Inflammatory macrophage (primary cell): ENCODE measurements around the gene EN2.
"Not testable (repeated sequence)": the region's sequence is repeated elsewhere in the genome, so short reads cannot be mapped to it uniquely, and the experiment has no call there.

Experiments used
- DNase-seq, 2 donors: peaks; one replicate each; pipeline ENCODE4 v3.0.0-alpha.2; 2020 to 2022

The EN2 gene

GRCh38 chr7:155426543-155427410 is 31.2 kb upstream of the EN2 start:
- no peak for DNase-seq

DNA sequence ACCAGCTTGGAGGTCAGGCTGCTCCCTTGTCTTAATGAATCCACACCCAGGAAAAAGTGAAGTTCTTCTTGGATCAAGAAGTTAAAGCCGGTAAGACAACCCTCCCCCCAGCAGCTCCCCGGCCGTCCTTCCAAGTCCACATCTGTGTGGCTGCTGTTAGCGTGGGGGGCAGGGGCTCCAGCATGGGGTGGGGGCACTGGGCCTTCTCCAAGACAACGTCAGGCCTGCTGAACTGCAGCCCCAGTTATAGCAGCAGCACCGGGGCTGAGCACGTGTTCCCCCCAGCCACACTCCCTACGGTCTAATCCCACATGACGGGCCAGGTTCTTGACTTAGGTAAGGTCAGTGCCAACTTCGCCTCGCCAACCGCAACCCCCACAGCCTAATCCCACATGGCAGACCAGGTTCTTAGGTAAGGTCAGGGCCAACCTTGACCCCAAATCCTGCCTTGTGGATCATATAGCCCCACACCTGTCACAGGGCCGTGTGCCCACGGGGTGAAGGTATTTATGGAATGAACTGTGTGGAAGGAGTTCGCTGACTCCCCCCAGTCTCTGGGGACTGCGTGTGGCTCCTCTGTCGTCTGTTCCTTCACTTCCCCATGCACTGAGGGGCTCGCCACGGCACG is 30.4 kb upstream of the EN2 start:
- no peak for DNase-seq

- DNase-seq: no peak
Observed at GRCh38 chr7:155428171-155428834, 29.6 kb upstream of the EN2 start.

GRCh38 chr7:155429651-155430050 is 28.3 kb upstream of the EN2 start:
- no peak for DNase-seq

DNA sequence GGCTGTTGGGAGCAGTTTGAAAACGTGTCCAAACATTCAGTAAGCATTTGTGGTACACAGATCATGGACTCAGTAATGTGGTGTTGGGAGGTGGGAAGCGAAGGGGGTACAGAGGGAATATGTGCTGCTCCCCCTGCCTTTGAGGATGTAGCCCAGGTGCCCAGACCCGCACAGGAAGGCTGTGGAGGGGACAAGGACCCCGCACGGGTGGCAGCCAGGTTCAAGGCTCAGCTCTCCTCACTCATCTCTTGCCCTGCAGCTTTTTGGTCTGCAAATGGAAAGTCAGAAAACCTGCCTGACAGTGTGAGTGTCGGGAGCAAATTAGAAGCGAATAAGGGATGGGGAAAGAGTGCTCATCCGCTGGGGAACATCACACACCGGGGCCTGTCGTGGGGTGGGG is 27.3 kb upstream of the EN2 start:
- DNase-seq: no peak

DNA sequence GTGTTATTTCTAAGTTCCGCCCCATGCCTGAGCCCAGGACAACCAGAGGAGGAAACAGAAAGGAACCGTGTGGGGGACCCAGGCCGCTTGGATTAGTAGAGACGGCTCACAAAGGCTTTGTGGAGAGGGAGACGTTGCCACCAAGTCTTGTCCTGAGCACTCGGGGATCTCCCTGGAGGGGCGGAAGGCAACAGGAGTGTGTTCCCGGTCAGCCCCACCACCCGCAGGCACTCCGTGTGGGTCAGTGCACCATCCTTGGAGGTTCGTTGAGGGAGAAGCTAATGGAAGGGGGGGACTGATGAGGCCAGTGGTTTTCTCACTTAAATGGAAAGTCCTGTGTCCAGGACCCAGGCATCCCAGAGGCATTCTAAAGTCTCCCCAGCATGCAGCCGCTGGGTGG is 26.7 kb upstream of the EN2 start:
- DNase-seq: no peak

GRCh38 chr7:155431711-155432110 is 26.2 kb upstream of the EN2 start:
- no peak for DNase-seq

DNA sequence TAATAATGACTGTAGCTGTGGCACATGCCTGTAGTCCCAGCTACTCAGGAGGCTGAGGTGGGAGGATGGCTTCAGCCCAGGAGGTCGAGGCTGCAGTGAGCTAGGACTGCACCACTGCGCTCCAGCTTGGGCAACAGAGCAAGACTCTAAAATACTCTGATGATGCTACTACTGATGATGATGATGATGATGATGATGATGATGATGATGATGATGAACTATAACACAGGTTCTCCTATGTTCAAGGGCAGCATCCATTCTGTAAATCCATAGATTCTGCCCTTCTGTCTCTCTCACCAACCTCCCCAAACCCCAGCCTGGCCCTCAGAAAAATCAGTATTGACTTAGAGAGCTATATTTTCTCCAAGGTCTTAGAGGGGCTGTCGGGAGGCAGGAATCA is 22.8 kb upstream of the EN2 start:
- DNase-seq: no peak

- no peak for DNase-seq
Observed at GRCh38 chr7:155437836-155438235, 20.1 kb upstream of the EN2 start.

DNA sequence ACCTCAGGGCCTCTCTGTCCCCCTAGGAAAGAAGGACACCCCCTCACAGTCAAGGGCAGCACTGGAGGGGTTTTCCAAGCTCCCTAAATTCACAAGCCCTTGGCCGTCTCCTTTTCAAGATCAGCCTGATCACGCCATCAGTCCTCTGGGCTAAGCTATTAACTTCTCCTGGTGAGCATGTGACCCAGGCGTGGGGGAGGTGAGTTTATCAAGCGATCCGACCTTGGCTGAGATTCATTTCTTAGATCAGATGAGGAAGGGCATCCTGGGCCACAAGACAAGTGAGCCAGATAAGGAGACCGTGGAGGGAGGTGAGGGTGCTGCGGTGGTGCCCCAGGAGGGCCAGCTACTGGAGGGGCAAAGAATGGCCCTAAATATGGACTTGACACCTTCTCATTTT is 19.2 kb upstream of the EN2 start:
- DNase-seq: no peak

- DNase-seq: no peak
Observed at GRCh38 chr7:155439311-155440017, 18.5 kb upstream of the EN2 start.

DNA sequence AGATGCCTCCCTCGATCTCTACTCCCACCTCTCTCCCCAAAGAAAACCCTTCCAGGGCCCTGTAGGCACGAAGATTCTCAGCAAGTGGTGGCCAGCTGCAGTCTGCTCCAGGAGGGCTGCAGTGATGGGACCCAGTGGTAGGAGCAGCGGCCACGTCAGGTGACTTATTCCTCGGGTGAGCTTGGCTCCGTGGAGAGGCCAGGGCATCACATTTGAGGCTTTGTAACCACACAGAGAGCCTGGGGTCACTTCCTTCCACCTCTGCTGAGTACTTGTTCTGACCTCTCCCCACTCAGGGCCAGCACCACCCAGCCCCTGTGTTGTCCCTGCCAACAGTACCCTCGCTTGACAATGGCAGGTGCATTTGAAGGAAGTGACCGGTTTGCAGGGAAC is 17.9 kb upstream of the EN2 start:
- DNase-seq: no peak

DNA sequence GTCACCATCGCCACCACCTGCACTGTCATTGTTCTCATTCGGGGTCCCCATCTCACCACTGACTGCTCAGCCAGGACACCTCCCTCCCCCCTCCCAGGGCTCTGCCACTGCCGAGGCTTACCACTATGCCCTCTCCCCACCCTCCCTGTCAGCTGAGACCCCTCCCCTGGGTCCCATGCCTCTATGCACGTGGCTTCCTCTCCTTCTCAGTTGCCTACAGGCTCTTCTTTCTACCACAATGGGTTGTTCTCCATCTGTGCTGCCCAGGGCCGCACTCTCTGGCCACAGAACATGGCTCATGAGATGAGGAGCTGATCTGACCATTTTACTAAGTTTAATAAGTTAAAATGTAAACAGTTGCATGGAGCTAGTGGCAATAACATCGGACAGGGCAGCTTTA is 16.1 kb upstream of the EN2 start:
- DNase-seq: no peak

DNA sequence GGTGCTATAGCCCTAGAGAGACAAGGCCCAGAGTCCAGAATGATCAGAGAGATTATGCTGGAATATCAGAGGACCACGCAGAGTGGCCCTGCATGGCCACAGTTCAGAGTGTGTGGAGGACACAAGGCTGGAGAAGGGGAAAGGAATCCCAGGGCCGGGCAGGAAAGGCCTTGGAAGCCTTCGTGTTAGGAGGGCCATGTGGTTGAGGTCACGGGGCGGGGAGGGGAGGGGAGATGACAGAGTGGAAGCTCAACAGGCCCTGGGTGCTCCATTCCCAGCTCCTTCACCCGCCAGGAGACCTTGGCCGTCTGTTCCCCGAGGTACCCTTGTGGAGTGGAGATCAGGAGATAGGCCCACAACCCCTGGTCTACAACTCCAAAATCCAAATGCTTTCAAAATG is 13.2 kb upstream of the EN2 start:
- no peak for DNase-seq

GRCh38 chr7:155445606-155446005 is 12.3 kb upstream of the EN2 start:
- DNase-seq: not testable (repeated sequence)

DNA sequence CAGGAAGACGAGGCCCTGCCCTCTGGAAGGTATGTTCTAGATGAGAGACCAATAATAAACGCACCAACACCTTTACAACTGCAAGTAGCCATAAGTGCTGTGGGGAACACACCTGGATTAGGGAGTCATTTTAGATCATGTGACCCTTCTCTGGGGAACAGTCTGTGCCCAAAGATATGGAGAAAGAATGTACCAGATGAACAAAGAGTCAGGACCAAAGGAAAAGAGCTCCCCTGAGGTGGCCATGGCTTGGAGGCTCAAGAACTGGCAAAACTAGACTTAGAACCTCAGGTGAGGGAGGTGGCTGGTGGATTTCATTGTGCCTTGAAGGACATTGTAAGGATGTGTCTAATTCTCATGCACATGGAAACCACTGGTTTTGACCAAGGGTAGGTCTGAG is 10.3 kb upstream of the EN2 start:
- DNase-seq: no peak

GRCh38 chr7:155448632-155449007 is 9.3 kb upstream of the EN2 start:
- DNase-seq: no peak

GRCh38 chr7:155449008-155449868 is 8.7 kb upstream of the EN2 start:
- DNase-seq: no peak

GRCh38 chr7:155449869-155450557 is 7.9 kb upstream of the EN2 start:
- DNase-seq: no peak

DNA sequence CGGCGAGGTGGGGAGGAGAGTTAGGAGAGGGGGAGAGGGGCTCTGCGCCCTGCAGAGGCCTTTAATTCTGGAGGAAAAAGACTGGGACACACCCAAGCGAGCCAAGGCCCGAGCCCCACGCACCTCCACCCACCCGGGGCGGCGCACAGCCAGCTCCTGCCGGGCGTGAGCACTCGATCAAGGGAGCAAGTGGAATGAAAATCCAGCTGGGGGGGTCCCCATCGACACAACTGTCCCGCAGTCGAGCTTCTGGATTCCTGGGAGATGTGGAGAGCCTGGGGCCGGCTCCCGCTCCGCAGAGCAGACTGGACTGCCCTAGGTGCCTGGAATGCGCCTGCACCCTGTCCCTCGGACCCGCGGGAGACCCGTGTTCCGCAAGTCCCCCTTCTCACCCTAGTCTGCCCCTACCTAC is 7.4 kb upstream of the EN2 start:
- no peak for DNase-seq

GRCh38 chr7:155450970-155451801 is 6.7 kb upstream of the EN2 start:
- DNase-seq: no peak
